ENCODE measurements around the gene CASTOR2. TPM values are rescaled to one million over a fixed set of nuclear protein-coding genes. Genes with fewer than 3 reads are reported as not detected.
"Not testable (repeated sequence)": the region's sequence is repeated elsewhere in the genome, so short reads cannot be mapped to it uniquely, and the experiment has no call there.

The CASTOR2 gene
- total RNA-seq, 2 donors from 2014 or later: 9.6 to 14.0 TPM

GRCh38 chr7:74993121-74993520 lies 28.6 kb downstream of the CASTOR2 start:
- Histone ChIP-seq H3K27ac (no peak overlapping the region), H3K9me3 (no peaks in the 10 kb centered on the region), H3K36me3 (replicated peaks in 1 of 2; ENCODE audit: insufficient read depth in 1 of 2, low read depth in 2 of 2) (no peaks in the 10 kb centered on the region), H3K4me1 (peaks cover 3% of the 10 kb centered on the region), H3K4me3 (no peak overlapping the region), H3K27me3 (no peaks in the 10 kb centered on the region)
- DNase-seq (no peak), ATAC-seq (no peak)
- no peak for TF ChIP-seq POLR2A (IDR thresholded peaks at IDR 0.05)
- TF ChIP-seq CTCF (IDR thresholded peaks at IDR 0.05): no peak
- 90 to 92% methylated on average over 4 of the region's 4 CpGs for WGBS, 2 donors
- intact Hi-C loops (cut with DNase I): no loop called here

GRCh38 chr7:74994869-74995543 lies 30.5 kb downstream of the CASTOR2 start:
- H3K36me3 ChIP-seq (replicated peaks in 1 of 2; ENCODE audit: insufficient read depth in 1 of 2, low read depth in 2 of 2); H3K4me3 ChIP-seq; intact Hi-C loops (cut with DNase I); H3K4me1 ChIP-seq; H3K27me3 ChIP-seq; H3K27ac ChIP-seq; DNase-seq; ATAC-seq; H3K9me3 ChIP-seq: not testable (repeated sequence)
- WGBS, 2 donors: 92 to 93% methylated on average over 17 of the region's 17 CpGs

DNA sequence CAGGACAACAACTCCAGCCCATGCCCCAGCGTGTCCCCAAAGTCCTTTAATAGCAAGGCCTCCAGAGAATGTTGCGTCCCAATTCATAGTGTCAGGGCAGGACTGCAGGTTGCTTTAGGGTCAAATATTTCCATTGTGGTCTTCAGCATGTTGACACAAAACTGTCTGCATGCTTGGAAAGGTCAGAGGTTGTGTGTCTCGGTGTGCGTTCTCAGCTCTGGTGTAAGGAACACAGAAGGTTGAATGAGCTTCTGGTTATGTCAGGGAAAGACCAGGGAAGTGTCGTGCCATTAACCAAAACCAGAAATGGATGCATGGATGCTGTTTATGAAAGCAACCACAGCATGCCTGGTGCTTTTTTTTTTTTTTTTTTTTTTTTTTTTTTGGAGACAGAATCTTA lies 31.9 kb downstream of the CASTOR2 start:
- ATAC-seq; H3K4me3 ChIP-seq; intact Hi-C loops (cut with DNase I); H3K27me3 ChIP-seq; H3K36me3 ChIP-seq (replicated peaks in 1 of 2; ENCODE audit: insufficient read depth in 1 of 2, low read depth in 2 of 2); H3K27ac ChIP-seq; H3K9me3 ChIP-seq; DNase-seq: not testable (repeated sequence)
- 77 to 86% methylated on average over 3 to 5 of the region's 5 CpGs for WGBS, 2 donors
- peaks cover 10% of the 10 kb centered on the region for H3K4me1 ChIP-seq

GRCh38 chr7:74997811-74998210 lies 33.3 kb downstream of the CASTOR2 start:
- H3K36me3 ChIP-seq (replicated peaks in 1 of 2; ENCODE audit: insufficient read depth in 1 of 2, low read depth in 2 of 2); ATAC-seq; DNase-seq; H3K9me3 ChIP-seq; intact Hi-C loops (cut with DNase I); H3K27ac ChIP-seq; H3K4me3 ChIP-seq; H3K27me3 ChIP-seq: not testable (repeated sequence)
- peaks cover 10% of the 10 kb centered on the region for H3K4me1 ChIP-seq
- WGBS, 2 donors: 74 to 86% methylated on average over 4 to 8 of the region's 8 CpGs

DNA sequence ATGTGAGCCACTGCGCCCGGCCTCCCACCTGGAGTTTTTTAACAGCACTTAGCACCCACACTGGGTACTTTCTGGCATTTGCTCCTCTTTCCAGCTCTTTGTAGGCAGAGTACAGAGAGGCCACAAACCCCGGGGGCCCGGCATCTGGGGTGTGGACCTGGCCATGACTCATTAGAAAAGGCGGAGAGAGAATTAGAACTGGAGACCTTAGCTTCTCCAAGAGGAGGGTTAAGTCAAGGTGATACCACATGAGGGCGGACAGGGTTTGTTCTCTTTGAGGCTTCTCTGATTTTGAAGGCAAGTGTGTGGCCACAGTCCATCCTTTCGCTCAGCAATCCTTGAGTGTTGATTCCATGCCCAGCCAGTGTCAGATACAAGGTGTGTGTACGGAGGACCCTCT lies 36.9 kb downstream of the CASTOR2 start:
- H3K27me3 ChIP-seq; H3K27ac ChIP-seq; ATAC-seq; H3K4me1 ChIP-seq; DNase-seq; H3K9me3 ChIP-seq; H3K4me3 ChIP-seq; intact Hi-C loops (cut with DNase I); H3K36me3 ChIP-seq (replicated peaks in 1 of 2; ENCODE audit: insufficient read depth in 1 of 2, low read depth in 2 of 2): not testable (repeated sequence)
- 90 to 91% methylated on average over 7 to 8 of the region's 8 CpGs for WGBS, 2 donors

DNA sequence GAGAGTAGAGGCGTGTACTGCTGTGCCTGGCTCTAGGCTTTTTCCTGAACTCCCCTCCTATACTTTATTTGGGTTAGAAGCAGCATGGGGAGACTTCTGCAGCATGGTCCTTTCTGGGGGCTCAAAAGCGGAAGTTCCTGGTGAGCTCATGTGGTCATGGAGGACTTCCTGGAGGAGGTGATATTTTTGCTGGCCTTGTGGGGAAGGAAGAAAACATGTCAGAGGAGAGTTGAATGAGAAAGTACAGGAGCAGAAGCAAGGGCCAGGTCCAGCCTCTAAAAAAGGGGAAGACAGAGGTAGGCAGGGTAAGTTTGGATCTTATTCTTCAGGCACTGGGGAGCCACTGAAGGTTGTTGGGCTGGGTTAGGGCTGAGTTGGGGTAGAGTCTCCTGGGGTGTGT lies 45.5 kb downstream of the CASTOR2 start:
- H3K36me3 ChIP-seq (replicated peaks in 1 of 2; ENCODE audit: insufficient read depth in 1 of 2, low read depth in 2 of 2): no peaks in the 10 kb centered on the region
- DNase-seq (no peak), ATAC-seq (no peak)
- no peaks in the 10 kb centered on the region for H3K9me3 ChIP-seq
- H3K27ac ChIP-seq: no peak overlapping the region
- no peaks in the 10 kb centered on the region for H3K4me1 ChIP-seq
- intact Hi-C loops (cut with DNase I): no loop called here
- TF ChIP-seq CTCF (IDR thresholded peaks at IDR 0.05): no peak
- TF ChIP-seq POLR2A (IDR thresholded peaks at IDR 0.05): no peak
- no peaks in the 10 kb centered on the region for H3K27me3 ChIP-seq
- 93 to 96% methylated on average over 2 of the region's 2 CpGs for WGBS, 2 donors
- no peak overlapping the region for H3K4me3 ChIP-seq

GRCh38 chr7:75017832-75018231 lies 53.3 kb downstream of the CASTOR2 start:
- H3K4me1 ChIP-seq: no peaks in the 10 kb centered on the region
- no peak for DNase-seq
- 92 to 96% methylated on average over 12 to 18 of the region's 18 CpGs for WGBS, 2 donors
- no peaks in the 10 kb centered on the region for H3K27me3 ChIP-seq
- TF ChIP-seq CTCF (IDR thresholded peaks at IDR 0.05) (no peak), POLR2A (IDR thresholded peaks at IDR 0.05) (no peak)
- intact Hi-C loops (cut with DNase I): no loop called here
- no peaks in the 10 kb centered on the region for H3K9me3 ChIP-seq
- H3K36me3 ChIP-seq (replicated peaks in 1 of 2; ENCODE audit: insufficient read depth in 1 of 2, low read depth in 2 of 2): peaks cover 0 to 2% of the 10 kb centered on the region in 2 donors
- no peak overlapping the region for H3K27ac ChIP-seq
- no peak overlapping the region for H3K4me3 ChIP-seq
- ATAC-seq: no peak

Measured in body of pancreas (tissue), 4 donors.